Ovary (tissue), 3 donors: ENCODE measurements around the gene ECM2.

ENCODE experiments used
- CTCF ChIP-seq, 3 donors: fragments of 450-650 bp in 2 of 3; fragments of 200-600 bp in 1 of 3; IDR thresholded peaks; one replicate each; pipeline versions ENCODE4 v1.5.1 to v1.8.0; 2016 to 2022; ENCODE audit warnings: antibody characterized with exemption in 3 of 3, mild to moderate bottlenecking in 1 of 3
- EP300 ChIP-seq: sonication (generic); formaldehyde crosslinking; IDR thresholded peaks from one replicate; pipeline ENCODE4 v1.6.1; 2017; ENCODE audit warnings: antibody characterized with exemption
- donor health status: DM: no; HTN: no; CAD: no.

GRCh38 chr9:92509050-92509449, 26.7 kb downstream of the ECM2 start:
- TF ChIP-seq EP300 (no peak), CTCF (IDR thresholded peaks at IDR 0.05) (no peak)
